ENCODE data around the gene RASGEF1B. TPM values are rescaled to one million over a fixed set of nuclear protein-coding genes. Genes with fewer than 3 reads are reported as not detected.

Gene RASGEF1B
- total and polyA plus RNA-seq, 2 experiments from 2014 or later, result 2.8 to 5.2 TPM

DNA sequence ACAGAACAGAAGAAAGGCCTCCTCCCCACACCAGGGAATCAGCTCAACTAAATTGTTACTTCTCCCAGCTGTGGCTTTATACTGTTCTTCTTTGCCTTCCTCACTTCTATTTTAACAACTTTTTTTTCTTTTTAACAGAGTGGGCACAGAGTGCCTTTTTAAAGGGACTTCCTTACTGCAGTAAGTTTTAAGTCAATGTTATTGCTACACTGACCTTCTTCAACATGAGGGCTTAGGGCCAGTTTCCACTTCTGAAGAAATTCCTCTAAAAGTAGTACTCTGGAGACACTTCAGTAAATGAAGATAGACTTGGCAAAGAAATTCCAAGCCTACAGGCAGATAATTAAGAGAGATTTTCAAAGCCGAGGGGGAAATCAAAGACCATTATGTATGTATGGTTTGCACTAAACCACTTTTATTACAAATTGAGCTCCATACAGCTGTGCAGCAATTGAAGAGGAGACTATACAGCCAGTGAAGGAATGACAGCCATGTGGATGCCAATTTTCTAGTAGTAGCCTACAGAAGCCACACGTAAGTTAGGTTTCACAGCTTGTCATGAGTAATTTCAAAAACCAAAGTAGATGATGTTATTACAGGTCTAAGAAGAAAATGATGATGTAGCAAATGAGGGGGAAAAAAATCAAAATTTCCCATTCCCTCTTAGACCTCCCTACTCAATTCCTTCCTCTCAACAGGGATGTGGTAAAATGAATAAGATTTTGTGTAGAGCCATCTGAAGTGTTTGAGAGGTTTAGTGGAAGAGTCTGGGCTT, 36.9 kb upstream of the RASGEF1B start (continued):
- TF ChIP-seq, protein P1, sequence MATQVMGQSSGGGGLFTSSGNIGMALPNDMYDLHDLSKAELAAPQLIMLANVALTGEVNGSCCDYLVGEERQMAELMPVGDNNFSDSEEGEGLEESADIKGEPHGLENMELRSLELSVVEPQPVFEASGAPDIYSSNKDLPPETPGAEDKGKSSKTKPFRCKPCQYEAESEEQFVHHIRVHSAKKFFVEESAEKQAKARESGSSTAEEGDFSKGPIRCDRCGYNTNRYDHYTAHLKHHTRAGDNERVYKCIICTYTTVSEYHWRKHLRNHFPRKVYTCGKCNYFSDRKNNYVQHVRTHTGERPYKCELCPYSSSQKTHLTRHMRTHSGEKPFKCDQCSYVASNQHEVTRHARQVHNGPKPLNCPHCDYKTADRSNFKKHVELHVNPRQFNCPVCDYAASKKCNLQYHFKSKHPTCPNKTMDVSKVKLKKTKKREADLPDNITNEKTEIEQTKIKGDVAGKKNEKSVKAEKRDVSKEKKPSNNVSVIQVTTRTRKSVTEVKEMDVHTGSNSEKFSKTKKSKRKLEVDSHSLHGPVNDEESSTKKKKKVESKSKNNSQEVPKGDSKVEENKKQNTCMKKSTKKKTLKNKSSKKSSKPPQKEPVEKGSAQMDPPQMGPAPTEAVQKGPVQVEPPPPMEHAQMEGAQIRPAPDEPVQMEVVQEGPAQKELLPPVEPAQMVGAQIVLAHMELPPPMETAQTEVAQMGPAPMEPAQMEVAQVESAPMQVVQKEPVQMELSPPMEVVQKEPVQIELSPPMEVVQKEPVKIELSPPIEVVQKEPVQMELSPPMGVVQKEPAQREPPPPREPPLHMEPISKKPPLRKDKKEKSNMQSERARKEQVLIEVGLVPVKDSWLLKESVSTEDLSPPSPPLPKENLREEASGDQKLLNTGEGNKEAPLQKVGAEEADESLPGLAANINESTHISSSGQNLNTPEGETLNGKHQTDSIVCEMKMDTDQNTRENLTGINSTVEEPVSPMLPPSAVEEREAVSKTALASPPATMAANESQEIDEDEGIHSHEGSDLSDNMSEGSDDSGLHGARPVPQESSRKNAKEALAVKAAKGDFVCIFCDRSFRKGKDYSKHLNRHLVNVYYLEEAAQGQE (IDR thresholded peaks at IDR 0.05; ENCODE audit: unreplicated experiment), result no peak
- no peak for TF ChIP-seq CREB1 (CRISPR knock-in tag; IDR thresholded peaks at IDR 0.05; ENCODE audit: low read depth)
- TF ChIP-seq POLR2AphosphoS5 (IDR thresholded peaks at IDR 0.05; ENCODE audit: low read depth), result no peak
- no peak for TF ChIP-seq EZH2phosphoT487 (IDR thresholded peaks at IDR 0.05; ENCODE audit: unreplicated experiment)
- TF ChIP-seq STAT1 (IDR thresholded peaks at IDR 0.05; ENCODE audit: unreplicated experiment), result no peak

DNA sequence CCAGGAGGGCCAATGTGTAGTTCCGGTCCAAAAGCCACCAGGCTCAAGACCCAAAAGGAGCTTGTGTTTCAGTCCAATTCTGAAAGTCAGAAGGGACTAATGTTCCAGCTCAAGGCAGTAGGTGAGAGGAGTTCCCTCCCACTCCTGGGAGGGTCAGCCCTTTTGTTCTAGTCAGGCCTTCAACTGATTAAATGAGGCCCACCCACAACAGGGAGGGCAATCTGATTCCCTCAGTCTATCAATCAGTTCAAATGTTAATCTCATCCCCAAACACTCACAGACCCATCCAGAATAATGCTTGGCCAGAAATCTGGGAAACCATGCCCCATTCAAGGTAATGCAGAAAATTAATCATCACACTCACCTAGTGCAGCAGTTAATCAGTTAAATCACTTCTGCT, 35.8 kb upstream of the RASGEF1B start:
- Mint-ChIP-seq H3K36me3 (ENCODE audit: low read depth) (no peaks in the 10 kb centered on the region), H3K4me1 (peaks cover 25% of the 10 kb centered on the region), H3K4me3 (no peak overlapping the region), H3K27me3 (ENCODE audit: insufficient read depth, low read depth, poor library complexity) (no peaks in the 10 kb centered on the region), H3K9me3 (no peaks in the 10 kb centered on the region), H3K27ac (no peak overlapping the region)
- Histone ChIP-seq H3F3A (replicated peaks; ENCODE audit: low read depth) (no peaks in the 10 kb centered on the region), H3K27ac (ENCODE audit: low read depth) (no peak overlapping the region), H3K9me2 (ENCODE audit: insufficient read depth) (no peaks in the 10 kb centered on the region), H3K36me3 (ENCODE audit: insufficient read depth) (no peaks in the 10 kb centered on the region), H3K79me2 (replicated peaks; ENCODE audit: insufficient read depth) (no peaks in the 10 kb centered on the region), H3K27me3 (ENCODE audit: insufficient read depth) (no peaks in the 10 kb centered on the region), H3K4me1 (ENCODE audit: insufficient read depth) (peaks cover 9% of the 10 kb centered on the region), H3K4me3 (no peak overlapping the region), H2AFZ (no peak overlapping the region), H3K4me2 (no peak overlapping the region), H4K20me1 (replicated peaks; ENCODE audit: insufficient read depth) (no peaks in the 10 kb centered on the region)
- no peak for DNase-seq (ENCODE audit: low spot score)
- ATAC-seq, result no peak
- TF ChIP-seq, protein P2, sequence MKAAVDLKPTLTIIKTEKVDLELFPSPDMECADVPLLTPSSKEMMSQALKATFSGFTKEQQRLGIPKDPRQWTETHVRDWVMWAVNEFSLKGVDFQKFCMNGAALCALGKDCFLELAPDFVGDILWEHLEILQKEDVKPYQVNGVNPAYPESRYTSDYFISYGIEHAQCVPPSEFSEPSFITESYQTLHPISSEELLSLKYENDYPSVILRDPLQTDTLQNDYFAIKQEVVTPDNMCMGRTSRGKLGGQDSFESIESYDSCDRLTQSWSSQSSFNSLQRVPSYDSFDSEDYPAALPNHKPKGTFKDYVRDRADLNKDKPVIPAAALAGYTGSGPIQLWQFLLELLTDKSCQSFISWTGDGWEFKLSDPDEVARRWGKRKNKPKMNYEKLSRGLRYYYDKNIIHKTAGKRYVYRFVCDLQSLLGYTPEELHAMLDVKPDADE (IDR thresholded peaks at IDR 0.05), result no peak
- TF ChIP-seq ZNF114 (CRISPR knock-in tag; IDR thresholded peaks at IDR 0.05) (no peak), JUNB (IDR thresholded peaks at IDR 0.05; ENCODE audit: unreplicated experiment) (no peak)

DNA sequence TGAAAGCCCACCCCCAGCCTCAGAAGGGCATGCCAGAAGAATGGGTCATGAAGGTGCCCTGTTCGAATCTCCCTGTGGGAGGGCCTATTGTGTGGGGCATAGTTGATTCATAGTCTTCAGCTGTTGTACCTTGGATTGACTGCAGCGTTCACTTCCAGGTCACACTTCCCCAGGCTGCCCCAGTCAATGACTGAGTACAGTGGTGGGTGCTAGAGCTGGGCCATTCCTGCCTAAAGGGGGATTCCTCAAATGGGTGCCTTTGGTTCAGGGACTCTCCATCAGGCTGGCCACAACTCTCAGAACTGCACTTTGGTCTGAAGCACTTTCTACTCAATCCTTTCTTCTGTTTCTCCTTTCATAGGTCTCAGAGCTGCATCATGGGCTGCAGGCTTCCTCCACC, 35.0 kb upstream of the RASGEF1B start:
- Histone ChIP-seq H3K4me3 (no peak overlapping the region), H3K9me2 (ENCODE audit: insufficient read depth) (no peaks in the 10 kb centered on the region), H3K36me3 (ENCODE audit: insufficient read depth) (no peaks in the 10 kb centered on the region), H3F3A (replicated peaks; ENCODE audit: low read depth) (no peaks in the 10 kb centered on the region), H3K27ac (ENCODE audit: low read depth) (no peak overlapping the region), H3K27me3 (ENCODE audit: insufficient read depth) (no peaks in the 10 kb centered on the region), H2AFZ (no peak overlapping the region), H3K79me2 (replicated peaks; ENCODE audit: insufficient read depth) (no peaks in the 10 kb centered on the region), H3K4me2 (no peak overlapping the region), H4K20me1 (replicated peaks; ENCODE audit: insufficient read depth) (no peaks in the 10 kb centered on the region), H3K4me1 (ENCODE audit: insufficient read depth) (0 out of 2 replicates have a peak, but pooled peaks cover 1% of the 10 kb centered on the region)
- no peak overlapping the region for H3K4me3 Mint-ChIP-seq
- peaks cover 22% of the 10 kb centered on the region for H3K4me1 Mint-ChIP-seq
- no peak for ATAC-seq
- H3K27me3 Mint-ChIP-seq (ENCODE audit: insufficient read depth, low read depth, poor library complexity), result no peaks in the 10 kb centered on the region
- no peaks in the 10 kb centered on the region for H3K9me3 Mint-ChIP-seq
- H3K36me3 Mint-ChIP-seq (ENCODE audit: low read depth), result no peaks in the 10 kb centered on the region
- DNase-seq (ENCODE audit: low spot score), result no peak
- H3K27ac Mint-ChIP-seq, result no peak overlapping the region
- TF ChIP-seq NANOG (IDR thresholded peaks at IDR 0.05; ENCODE audit: borderline replicate concordance) (no peak), POLR2AphosphoS5 (IDR thresholded peaks at IDR 0.05; ENCODE audit: low read depth) (no peak), STAT1 (IDR thresholded peaks at IDR 0.05; ENCODE audit: unreplicated experiment) (no peak)
- TF ChIP-seq, protein P2 (IDR thresholded peaks at IDR 0.05), result no peak

Measured in GM23338 (cell line).